H1 (cell line): ENCODE measurements around the gene NSUN6. TPM values are rescaled to one million over a fixed set of nuclear protein-coding genes. Genes with fewer than 3 reads are reported as not detected.
A peak's percentile ranks its signal among the peaks of the same experiment; 100 is the strongest.

ENCODE experiments used
- CREB1 ChIP-seq: IDR thresholded peaks from 2 replicates; pipeline ENCODE4 v1.6.1; 2012; ENCODE audit warnings: inconsistent platforms
- CTBP2 ChIP-seq: IDR thresholded peaks from 2 replicates; pipeline ENCODE4 v1.7.0; 2011; ENCODE audit warnings: borderline replicate concordance, mild to moderate bottlenecking, moderate library complexity, mixed read lengths, low read length; ENCODE audit not compliant: insufficient read depth, insufficient read length
- EZH2 ChIP-seq: fragments of 200-600 bp; sonication (generic); IDR thresholded peaks from 2 replicates; pipeline ENCODE4 v1.7.1; 2012; ENCODE audit warnings: low read depth, mild to moderate bottlenecking, moderate library complexity, low read length, inconsistent platforms; ENCODE audit not compliant: severe bottlenecking
- GABPA ChIP-seq: IDR thresholded peaks from 2 replicates; pipeline ENCODE4 v1.6.1; 2011; ENCODE audit warnings: mild to moderate bottlenecking, low read length, moderate library complexity, borderline replicate concordance; ENCODE audit not compliant: insufficient read depth
- HDAC6 ChIP-seq: IDR thresholded peaks from one replicate; pipeline ENCODE4 v1.7.1; 2012; ENCODE audit warnings: low read depth, mild to moderate bottlenecking, inconsistent platforms, low read length, moderate library complexity
- KDM4A ChIP-seq: IDR thresholded peaks from one replicate; pipeline ENCODE4 v1.7.1; 2012; ENCODE audit warnings: low read depth, mild to moderate bottlenecking, moderate library complexity, low read length, inconsistent platforms; ENCODE audit not compliant: severe bottlenecking
- MAFK ChIP-seq: IDR thresholded peaks from 2 replicates; pipeline ENCODE4 v1.6.1; 2012; ENCODE audit warnings: low read depth, mild to moderate bottlenecking, improper control_type of control experiment, low read length
- NRF1 ChIP-seq: IDR thresholded peaks from 2 replicates; pipeline ENCODE4 v1.6.1; 2011; ENCODE audit warnings: mild to moderate bottlenecking, low read depth, low read length, improper control_type of control experiment
- POU5F1 ChIP-seq: IDR thresholded peaks from 2 replicates; pipeline ENCODE4 v1.6.1; 2011; ENCODE audit warnings: low read depth, mild to moderate bottlenecking, low read length, moderate library complexity
- SIX5 ChIP-seq: IDR thresholded peaks from 2 replicates; pipeline ENCODE4 v1.6.1; 2011; ENCODE audit warnings: mild to moderate bottlenecking, low read depth, low read length
- SP4 ChIP-seq: IDR thresholded peaks from 2 replicates; pipeline ENCODE4 v1.6.1; 2012; ENCODE audit warnings: low read length, inconsistent platforms
- TAF7 ChIP-seq: optimal IDR thresholded peaks from 2 replicates; pipeline ENCODE3; 2011; ENCODE audit warnings: low read depth, mild to moderate bottlenecking, inconsistent platforms, low read length, moderate library complexity, borderline replicate concordance
- USF2 ChIP-seq: IDR thresholded peaks from 2 replicates; pipeline ENCODE4 v1.6.1; 2011; ENCODE audit warnings: low read length, improper control_type of control experiment
- polyA plus RNA-seq, 7 experiments: library from polyadenylated mRNA; depleted of rRNA in 3 of 7; stranded (reverse) in 5 of 7; unstranded in 2 of 7; fragments of >200 nt in 5 of 7; fragments of 200-250 nt in 2 of 7; gene quantifications; 1 replicate in 5 of 7; 2 replicates in 1 of 7; 4 replicates in 1 of 7; pipeline versions ENCODE4 v1.2.1 to v1.2.3, GENCODE V29; 2011 to 2013; ENCODE audit warnings: missing spikeins in 2 of 7, mixed read lengths in 2 of 7
- total RNA-seq: library from RNA; stranded (reverse); fragmentation: NEBNext Ultra II Directional; extraction: Animal tissue kit (Norgen Biotek cat#: 25700); gene quantifications from 2 replicates; pipeline ENCODE4 v1.2.1, GENCODE V29; 2021

NSUN6 gene
- total and polyA plus RNA-seq, 2 of the 8 experiments (the other 6 are each of a cell fraction or from before 2014, with no cell fraction given) = 5.9 to 14.4 TPM

- TF ChIP-seq CTBP2 = no peak
- TF ChIP-seq SIX5 = no peak
- TF ChIP-seq NRF1 = no peak
- TF ChIP-seq USF2 = no peak
- no peak for TF ChIP-seq POU5F1
- peak; percentile 45 for TF ChIP-seq KDM4A
- no peak for TF ChIP-seq SP4
- no peak for TF ChIP-seq MAFK
- TF ChIP-seq GABPA = peak; percentile 83; the same call in 1 of the 2 replicates
- peak; percentile 86 for TF ChIP-seq TAF7
- TF ChIP-seq EZH2 = no peak
- peak; percentile 89 for TF ChIP-seq CREB1
- no peak for TF ChIP-seq HDAC6
These were observed 7.9 kb upstream of the NSUN6 start, which contains the start of gene ARL5B (continued) for GRCh38 chr10:18659125-18659818.
